GM23338 (cell line): ENCODE data around the gene DSCAML1. TPM values are rescaled to one million over a fixed set of nuclear protein-coding genes. Genes with fewer than 3 reads are reported as not detected.

Source experiments
- ATAC-seq: fragments of 200-7000 bp; cut with Tn5 transposase; 3 replicates; pipeline ENCODE4 v1.9.1; 2020
- DNase-seq: peaks from one replicate; pipeline ENCODE4 v3.0.0-alpha.2; 2015; ENCODE audit warnings: low spot score
- H2AFZ ChIP-seq: fragments of 200-600 bp; sonication (generic); 2 replicates; pipeline ENCODE4 v1.8.0; 2016; ENCODE audit warnings: antibody characterized with exemption, mild to moderate bottlenecking, moderate library complexity
- H3F3A ChIP-seq: fragments of 200-600 bp; sonication (generic); replicated peaks from 2 replicates; pipeline ENCODE4 v1.8.0; 2017; ENCODE audit warnings: antibody characterized with exemption, mixed run types, low read depth
- H3K27ac ChIP-seq: fragments of 200-600 bp; sonication (generic); 2 replicates; pipeline ENCODE4 v1.6.1; 2016; ENCODE audit warnings: low read depth
- H3K27me3 ChIP-seq: fragments of 200-600 bp; sonication (generic); 2 replicates; pipeline ENCODE4 v1.8.0; 2016; ENCODE audit warnings: mild to moderate bottlenecking, mixed run types, moderate library complexity; ENCODE audit not compliant: insufficient read depth
- H3K36me3 ChIP-seq: fragments of 200-600 bp; sonication (generic); 2 replicates; pipeline ENCODE4 v1.8.0; 2016; ENCODE audit warnings: mild to moderate bottlenecking; ENCODE audit not compliant: insufficient read depth
- H3K4me1 ChIP-seq: fragments of 200-600 bp; sonication (generic); 2 replicates; pipeline ENCODE4 v1.8.0; 2016; ENCODE audit warnings: mild to moderate bottlenecking, moderate library complexity; ENCODE audit not compliant: insufficient read depth
- H3K4me2 ChIP-seq: fragments of 200-600 bp; sonication (generic); 2 replicates; pipeline ENCODE4 v1.7.1; 2017; ENCODE audit warnings: mixed run types
- H3K4me3 ChIP-seq: fragments of 200-600 bp; sonication (generic); 2 replicates; pipeline ENCODE4 v1.6.1; 2016; ENCODE audit warnings: mixed run types
- H3K79me2 ChIP-seq: fragments of 200-600 bp; sonication (generic); replicated peaks from 2 replicates; pipeline ENCODE4 v1.8.0; 2017; ENCODE audit warnings: mild to moderate bottlenecking; ENCODE audit not compliant: insufficient read depth
- H3K9me2 ChIP-seq: fragments of 200-600 bp; sonication (generic); 2 replicates; pipeline ENCODE4 v1.8.0; 2017; ENCODE audit not compliant: insufficient read depth
- H4K20me1 ChIP-seq: fragments of 200-600 bp; sonication (generic); replicated peaks from 2 replicates; pipeline ENCODE4 v1.8.0; 2017; ENCODE audit warnings: mild to moderate bottlenecking; ENCODE audit not compliant: insufficient read depth
- H3K27ac Mint-ChIP-seq: 2 replicates; pipeline ENCODE4 v1.8.0; 2020; ENCODE audit warnings: inconsistent platforms, mild to moderate bottlenecking, moderate library complexity, mixed read lengths
- H3K27me3 Mint-ChIP-seq: 3 replicates; pipeline ENCODE4 v1.8.0; 2022; ENCODE audit warnings: low read depth, mild to moderate bottlenecking, moderate library complexity, mixed read lengths, inconsistent platforms; ENCODE audit not compliant: insufficient read depth, poor library complexity
- H3K36me3 Mint-ChIP-seq: 3 replicates; pipeline ENCODE4 v1.8.0; 2021; ENCODE audit warnings: low read depth, mild to moderate bottlenecking, inconsistent platforms, moderate library complexity, mixed read lengths
- H3K4me1 Mint-ChIP-seq: 3 replicates; pipeline ENCODE4 v1.8.0; 2020; ENCODE audit warnings: mild to moderate bottlenecking, inconsistent platforms, mixed read lengths
- H3K4me3 Mint-ChIP-seq: 3 replicates; pipeline ENCODE4 v1.8.0; 2021; ENCODE audit warnings: moderate library complexity, mild to moderate bottlenecking, inconsistent platforms, mixed read lengths
- H3K9me3 Mint-ChIP-seq: 3 replicates; pipeline ENCODE4 v1.8.0; 2020; ENCODE audit warnings: moderate library complexity, mild to moderate bottlenecking, inconsistent platforms, mixed read lengths
- CREB1 ChIP-seq: fragments of 250-450 bp; sonication (Bioruptor Pico); IDR thresholded peaks from 2 replicates; pipeline ENCODE4 v1.5.0; 2020; ENCODE audit warnings: low read depth, mild to moderate bottlenecking, moderate library complexity
- EZH2 ChIP-seq: fragments of 200-600 bp; sonication (generic); IDR thresholded peaks from one replicate; pipeline ENCODE4 v1.8.0; 2017; ENCODE audit warnings: antibody characterized with exemption, mild to moderate bottlenecking, low read depth; ENCODE audit not compliant: unreplicated experiment
- EZH2phosphoT487 ChIP-seq: fragments of 200-600 bp; sonication (generic); IDR thresholded peaks from one replicate; pipeline ENCODE4 v1.8.1; 2018; ENCODE audit warnings: antibody characterized with exemption; ENCODE audit not compliant: unreplicated experiment
- JUNB ChIP-seq: IDR thresholded peaks from one replicate; pipeline ENCODE4 v1.6.1; 2016; ENCODE audit warnings: antibody characterized with exemption; ENCODE audit not compliant: unreplicated experiment
- NANOG ChIP-seq: IDR thresholded peaks from 2 replicates; pipeline ENCODE4 v1.6.1; 2016; ENCODE audit warnings: antibody characterized with exemption, borderline replicate concordance
- POLR2AphosphoS5 ChIP-seq: IDR thresholded peaks from 2 replicates; pipeline ENCODE4 v1.6.1; 2016; ENCODE audit warnings: antibody characterized with exemption, low read depth
- STAT1 ChIP-seq: IDR thresholded peaks from one replicate; pipeline ENCODE4 v1.6.1; 2016; ENCODE audit warnings: antibody characterized with exemption; ENCODE audit not compliant: unreplicated experiment
- ZNF114 ChIP-seq: fragments of 250-450 bp; sonication (Bioruptor Pico); IDR thresholded peaks from 2 replicates; pipeline ENCODE4 v1.5.0; 2020; ENCODE audit warnings: mild to moderate bottlenecking, moderate library complexity
- ZNF331 ChIP-seq: fragments of 250-450 bp; sonication (Bioruptor Pico); IDR thresholded peaks from 2 replicates; pipeline ENCODE4 v1.5.0; 2020; ENCODE audit warnings: low read depth, mild to moderate bottlenecking, moderate library complexity
- polyA plus RNA-seq: library from polyadenylated mRNA; unstranded; fragments of >200 nt; fragmentation: Nextera tagmentation; extraction: Ambion mirVana; gene quantifications from 2 replicates; pipeline ENCODE4 v1.2.1, GENCODE V29; 2016
- total RNA-seq: library from RNA; depleted of rRNA; stranded (reverse); fragments of >200 nt; shearing (Covaris generic); gene quantifications from 2 replicates; pipeline ENCODE4 v1.2.3, GENCODE V29; 2014
- TF ChIP-seq, protein P1 (sequence below): IDR thresholded peaks from one replicate; pipeline ENCODE4 v1.6.1; 2018; ENCODE audit warnings: antibody characterized with exemption; ENCODE audit not compliant: unreplicated experiment
- TF ChIP-seq, protein P2 (sequence below), 2 experiments: fragments of 200-600 bp in 1 of 2; sonication (generic) in 1 of 2; conservative IDR thresholded peaks; 2 replicates each; pipeline versions ENCODE4 v1.5.1 to v1.6.1; 2016 to 2017; ENCODE audit warnings: antibody characterized with exemption in 2 of 2, low read depth in 2 of 2, mild to moderate bottlenecking in 2 of 2, moderate library complexity in 1 of 2
- TF ChIP-seq, protein P3 (sequence below): fragments of 250-450 bp; sonication (Bioruptor Pico); IDR thresholded peaks from 2 replicates; pipeline ENCODE4 v1.5.0; 2020; ENCODE audit warnings: mild to moderate bottlenecking, moderate library complexity
- TF ChIP-seq, protein P4 (sequence below): IDR thresholded peaks from 2 replicates; pipeline ENCODE4 v1.6.1; 2016; ENCODE audit warnings: antibody characterized with exemption

The DSCAML1 gene
- total and polyA plus RNA-seq, 2 experiments from 2014 or later, result 0.17 TPM; not detected in 1

- ATAC-seq (no peak), DNase-seq (no peak)
- Histone ChIP-seq H3K27ac (no peak overlapping the region), H3K36me3 (no peaks in the 10 kb centered on the region), H3F3A (no peaks in the 10 kb centered on the region), H3K4me1 (no peaks in the 10 kb centered on the region), H2AFZ (no peak overlapping the region), H3K9me2 (no peaks in the 10 kb centered on the region), H4K20me1 (no peaks in the 10 kb centered on the region; the same call in 1 of the 2 replicates), H3K27me3 (no peaks in the 10 kb centered on the region), H3K4me3 (no peak overlapping the region), H3K79me2 (no peaks in the 10 kb centered on the region), H3K4me2 (no peak overlapping the region)
- H3K9me3 Mint-ChIP-seq, result no peaks in the 10 kb centered on the region
- H3K4me3 Mint-ChIP-seq, result no peak overlapping the region
- no peaks in the 10 kb centered on the region for H3K4me1 Mint-ChIP-seq
- peaks cover 2% of the 10 kb centered on the region for H3K27me3 Mint-ChIP-seq
- TF ChIP-seq, protein P1, sequence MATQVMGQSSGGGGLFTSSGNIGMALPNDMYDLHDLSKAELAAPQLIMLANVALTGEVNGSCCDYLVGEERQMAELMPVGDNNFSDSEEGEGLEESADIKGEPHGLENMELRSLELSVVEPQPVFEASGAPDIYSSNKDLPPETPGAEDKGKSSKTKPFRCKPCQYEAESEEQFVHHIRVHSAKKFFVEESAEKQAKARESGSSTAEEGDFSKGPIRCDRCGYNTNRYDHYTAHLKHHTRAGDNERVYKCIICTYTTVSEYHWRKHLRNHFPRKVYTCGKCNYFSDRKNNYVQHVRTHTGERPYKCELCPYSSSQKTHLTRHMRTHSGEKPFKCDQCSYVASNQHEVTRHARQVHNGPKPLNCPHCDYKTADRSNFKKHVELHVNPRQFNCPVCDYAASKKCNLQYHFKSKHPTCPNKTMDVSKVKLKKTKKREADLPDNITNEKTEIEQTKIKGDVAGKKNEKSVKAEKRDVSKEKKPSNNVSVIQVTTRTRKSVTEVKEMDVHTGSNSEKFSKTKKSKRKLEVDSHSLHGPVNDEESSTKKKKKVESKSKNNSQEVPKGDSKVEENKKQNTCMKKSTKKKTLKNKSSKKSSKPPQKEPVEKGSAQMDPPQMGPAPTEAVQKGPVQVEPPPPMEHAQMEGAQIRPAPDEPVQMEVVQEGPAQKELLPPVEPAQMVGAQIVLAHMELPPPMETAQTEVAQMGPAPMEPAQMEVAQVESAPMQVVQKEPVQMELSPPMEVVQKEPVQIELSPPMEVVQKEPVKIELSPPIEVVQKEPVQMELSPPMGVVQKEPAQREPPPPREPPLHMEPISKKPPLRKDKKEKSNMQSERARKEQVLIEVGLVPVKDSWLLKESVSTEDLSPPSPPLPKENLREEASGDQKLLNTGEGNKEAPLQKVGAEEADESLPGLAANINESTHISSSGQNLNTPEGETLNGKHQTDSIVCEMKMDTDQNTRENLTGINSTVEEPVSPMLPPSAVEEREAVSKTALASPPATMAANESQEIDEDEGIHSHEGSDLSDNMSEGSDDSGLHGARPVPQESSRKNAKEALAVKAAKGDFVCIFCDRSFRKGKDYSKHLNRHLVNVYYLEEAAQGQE, result no peak
- TF ChIP-seq, protein P2, sequence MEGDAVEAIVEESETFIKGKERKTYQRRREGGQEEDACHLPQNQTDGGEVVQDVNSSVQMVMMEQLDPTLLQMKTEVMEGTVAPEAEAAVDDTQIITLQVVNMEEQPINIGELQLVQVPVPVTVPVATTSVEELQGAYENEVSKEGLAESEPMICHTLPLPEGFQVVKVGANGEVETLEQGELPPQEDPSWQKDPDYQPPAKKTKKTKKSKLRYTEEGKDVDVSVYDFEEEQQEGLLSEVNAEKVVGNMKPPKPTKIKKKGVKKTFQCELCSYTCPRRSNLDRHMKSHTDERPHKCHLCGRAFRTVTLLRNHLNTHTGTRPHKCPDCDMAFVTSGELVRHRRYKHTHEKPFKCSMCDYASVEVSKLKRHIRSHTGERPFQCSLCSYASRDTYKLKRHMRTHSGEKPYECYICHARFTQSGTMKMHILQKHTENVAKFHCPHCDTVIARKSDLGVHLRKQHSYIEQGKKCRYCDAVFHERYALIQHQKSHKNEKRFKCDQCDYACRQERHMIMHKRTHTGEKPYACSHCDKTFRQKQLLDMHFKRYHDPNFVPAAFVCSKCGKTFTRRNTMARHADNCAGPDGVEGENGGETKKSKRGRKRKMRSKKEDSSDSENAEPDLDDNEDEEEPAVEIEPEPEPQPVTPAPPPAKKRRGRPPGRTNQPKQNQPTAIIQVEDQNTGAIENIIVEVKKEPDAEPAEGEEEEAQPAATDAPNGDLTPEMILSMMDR (conservative IDR thresholded peaks at IDR 0.05; ENCODE audit: low read depth in 2 of 2), result no peak
- TF ChIP-seq NANOG, result no peak
- TF ChIP-seq ZNF331 (CRISPR knock-in tag), result no peak
- TF ChIP-seq, protein P3, sequence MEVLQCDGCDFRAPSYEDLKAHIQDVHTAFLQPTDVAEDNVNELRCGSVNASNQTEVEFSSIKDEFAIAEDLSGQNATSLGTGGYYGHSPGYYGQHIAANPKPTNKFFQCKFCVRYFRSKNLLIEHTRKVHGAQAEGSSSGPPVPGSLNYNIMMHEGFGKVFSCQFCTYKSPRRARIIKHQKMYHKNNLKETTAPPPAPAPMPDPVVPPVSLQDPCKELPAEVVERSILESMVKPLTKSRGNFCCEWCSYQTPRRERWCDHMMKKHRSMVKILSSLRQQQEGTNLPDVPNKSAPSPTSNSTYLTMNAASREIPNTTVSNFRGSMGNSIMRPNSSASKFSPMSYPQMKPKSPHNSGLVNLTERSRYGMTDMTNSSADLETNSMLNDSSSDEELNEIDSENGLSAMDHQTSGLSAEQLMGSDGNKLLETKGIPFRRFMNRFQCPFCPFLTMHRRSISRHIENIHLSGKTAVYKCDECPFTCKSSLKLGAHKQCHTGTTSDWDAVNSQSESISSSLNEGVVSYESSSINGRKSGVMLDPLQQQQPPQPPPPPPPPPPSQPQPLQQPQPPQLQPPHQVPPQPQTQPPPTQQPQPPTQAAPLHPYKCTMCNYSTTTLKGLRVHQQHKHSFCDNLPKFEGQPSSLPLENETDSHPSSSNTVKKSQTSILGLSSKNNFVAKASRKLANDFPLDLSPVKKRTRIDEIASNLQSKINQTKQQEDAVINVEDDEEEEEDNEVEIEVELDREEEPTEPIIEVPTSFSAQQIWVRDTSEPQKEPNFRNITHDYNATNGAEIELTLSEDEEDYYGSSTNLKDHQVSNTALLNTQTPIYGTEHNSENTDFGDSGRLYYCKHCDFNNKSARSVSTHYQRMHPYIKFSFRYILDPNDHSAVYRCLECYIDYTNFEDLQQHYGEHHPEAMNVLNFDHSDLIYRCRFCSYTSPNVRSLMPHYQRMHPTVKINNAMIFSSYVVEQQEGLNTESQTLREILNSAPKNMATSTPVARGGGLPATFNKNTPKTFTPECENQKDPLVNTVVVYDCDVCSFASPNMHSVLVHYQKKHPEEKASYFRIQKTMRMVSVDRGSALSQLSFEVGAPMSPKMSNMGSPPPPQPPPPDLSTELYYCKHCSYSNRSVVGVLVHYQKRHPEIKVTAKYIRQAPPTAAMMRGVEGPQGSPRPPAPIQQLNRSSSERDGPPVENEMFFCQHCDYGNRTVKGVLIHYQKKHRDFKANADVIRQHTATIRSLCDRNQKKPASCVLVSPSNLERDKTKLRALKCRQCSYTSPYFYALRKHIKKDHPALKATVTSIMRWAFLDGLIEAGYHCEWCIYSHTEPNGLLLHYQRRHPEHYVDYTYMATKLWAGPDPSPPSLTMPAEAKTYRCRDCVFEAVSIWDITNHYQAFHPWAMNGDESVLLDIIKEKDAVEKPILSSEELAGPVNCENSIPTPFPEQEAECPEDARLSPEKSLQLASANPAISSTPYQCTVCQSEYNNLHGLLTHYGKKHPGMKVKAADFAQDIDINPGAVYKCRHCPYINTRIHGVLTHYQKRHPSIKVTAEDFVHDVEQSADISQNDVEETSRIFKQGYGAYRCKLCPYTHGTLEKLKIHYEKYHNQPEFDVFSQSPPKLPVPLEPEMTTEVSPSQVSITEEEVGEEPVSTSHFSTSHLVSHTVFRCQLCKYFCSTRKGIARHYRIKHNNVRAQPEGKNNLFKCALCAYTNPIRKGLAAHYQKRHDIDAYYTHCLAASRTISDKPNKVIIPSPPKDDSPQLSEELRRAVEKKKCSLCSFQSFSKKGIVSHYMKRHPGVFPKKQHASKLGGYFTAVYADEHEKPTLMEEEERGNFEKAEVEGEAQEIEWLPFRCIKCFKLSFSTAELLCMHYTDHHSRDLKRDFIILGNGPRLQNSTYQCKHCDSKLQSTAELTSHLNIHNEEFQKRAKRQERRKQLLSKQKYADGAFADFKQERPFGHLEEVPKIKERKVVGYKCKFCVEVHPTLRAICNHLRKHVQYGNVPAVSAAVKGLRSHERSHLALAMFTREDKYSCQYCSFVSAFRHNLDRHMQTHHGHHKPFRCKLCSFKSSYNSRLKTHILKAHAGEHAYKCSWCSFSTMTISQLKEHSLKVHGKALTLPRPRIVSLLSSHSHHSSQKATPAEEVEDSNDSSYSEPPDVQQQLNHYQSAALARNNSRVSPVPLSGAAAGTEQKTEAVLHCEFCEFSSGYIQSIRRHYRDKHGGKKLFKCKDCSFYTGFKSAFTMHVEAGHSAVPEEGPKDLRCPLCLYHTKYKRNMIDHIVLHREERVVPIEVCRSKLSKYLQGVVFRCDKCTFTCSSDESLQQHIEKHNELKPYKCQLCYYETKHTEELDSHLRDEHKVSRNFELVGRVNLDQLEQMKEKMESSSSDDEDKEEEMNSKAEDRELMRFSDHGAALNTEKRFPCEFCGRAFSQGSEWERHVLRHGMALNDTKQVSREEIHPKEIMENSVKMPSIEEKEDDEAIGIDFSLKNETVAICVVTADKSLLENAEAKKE (CRISPR knock-in tag), result no peak
- TF ChIP-seq, protein P4, sequence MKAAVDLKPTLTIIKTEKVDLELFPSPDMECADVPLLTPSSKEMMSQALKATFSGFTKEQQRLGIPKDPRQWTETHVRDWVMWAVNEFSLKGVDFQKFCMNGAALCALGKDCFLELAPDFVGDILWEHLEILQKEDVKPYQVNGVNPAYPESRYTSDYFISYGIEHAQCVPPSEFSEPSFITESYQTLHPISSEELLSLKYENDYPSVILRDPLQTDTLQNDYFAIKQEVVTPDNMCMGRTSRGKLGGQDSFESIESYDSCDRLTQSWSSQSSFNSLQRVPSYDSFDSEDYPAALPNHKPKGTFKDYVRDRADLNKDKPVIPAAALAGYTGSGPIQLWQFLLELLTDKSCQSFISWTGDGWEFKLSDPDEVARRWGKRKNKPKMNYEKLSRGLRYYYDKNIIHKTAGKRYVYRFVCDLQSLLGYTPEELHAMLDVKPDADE, result no peak
- no peak for TF ChIP-seq STAT1
- no peak for TF ChIP-seq POLR2AphosphoS5
- TF ChIP-seq CREB1 (CRISPR knock-in tag), result no peak
- TF ChIP-seq JUNB, result no peak
- TF ChIP-seq ZNF114 (CRISPR knock-in tag), result no peak
- TF ChIP-seq EZH2, result no peak
- no peak for TF ChIP-seq EZH2phosphoT487
- H3K27ac Mint-ChIP-seq, result no peak overlapping the region
- no peaks in the 10 kb centered on the region for H3K36me3 Mint-ChIP-seq
Measured at GRCh38 chr11:117771197-117771596, 25.8 kb downstream of the DSCAML1 start.
